Right renal cortex interstitium (tissue), 3 donors: Measurements from ENCODE around the gene OOSP1. TPM values are rescaled to one million over a fixed set of nuclear protein-coding genes. Genes with fewer than 3 reads are reported as not detected.
"Not testable (repeated sequence)": the region's sequence is repeated elsewhere in the genome, so short reads cannot be mapped to it uniquely, and the experiment has no call there.

Experiments
- DNase-seq, 3 donors: peaks; one replicate each; pipeline ENCODE4 v3.0.0-alpha.2; 2013; ENCODE audit warnings: low read depth in 3 of 3, low spot score in 2 of 3
- polyA plus RNA-seq, 3 donors: library from polyadenylated mRNA; unstranded; fragments of 120-200 nt; gene quantifications; one replicate each; pipeline ENCODE4 v1.2.1, GENCODE V29; 2013; ENCODE audit not compliant: insufficient read length in 3 of 3

Gene OOSP1
- polyA plus RNA-seq, 3 donors = 0.16 to 0.19 (median 0.18) TPM

- DNase-seq = no peak
Measured at GRCh38 chr11:59957094-59957493, 18.9 kb downstream of the OOSP1 start.

- no peak for DNase-seq
Measured at GRCh38 chr11:59960502-59961381, 22.5 kb downstream of the OOSP1 start.

- no peak for DNase-seq
Measured at GRCh38 chr11:59962107-59962482, 23.9 kb downstream of the OOSP1 start.

- DNase-seq = no peak
Measured at GRCh38 chr11:59963733-59964132, 25.5 kb downstream of the OOSP1 start, which contains the start of gene OOSP4A. Gene OOSP4A, plus strand, starts transcription at chr11:59964033. Its CDS starts 0 bp downstream, at chr11:59964033.

- DNase-seq = no peak
Measured at GRCh38 chr11:59965424-59965823, 27.2 kb downstream of the OOSP1 start.

- DNase-seq = no peak
Measured at GRCh38 chr11:59966201-59966600, 28.0 kb downstream of the OOSP1 start.

GRCh38 chr11:59967677-59968394, 29.6 kb downstream of the OOSP1 start:
- no peak for DNase-seq

- DNase-seq = no peak
Measured at GRCh38 chr11:59968395-59968783, 30.2 kb downstream of the OOSP1 start.

- no peak for DNase-seq
Measured at GRCh38 chr11:59973097-59973496, 34.9 kb downstream of the OOSP1 start.

- no peak for DNase-seq
Measured at GRCh38 chr11:59981106-59981770, 43.0 kb downstream of the OOSP1 start.

- DNase-seq = not testable (repeated sequence)
Measured at GRCh38 chr11:59982037-59982436, 43.8 kb downstream of the OOSP1 start.

- DNase-seq = no peak
Measured at GRCh38 chr11:59983212-59983611, 45.0 kb downstream of the OOSP1 start.

GRCh38 chr11:59984368-59984767, 46.1 kb downstream of the OOSP1 start:
- DNase-seq = no peak

GRCh38 chr11:59990421-59990820, 52.2 kb downstream of the OOSP1 start:
- DNase-seq = no peak

GRCh38 chr11:59992425-59992824, 54.2 kb downstream of the OOSP1 start:
- no peak for DNase-seq

- no peak for DNase-seq
Measured at GRCh38 chr11:59997800-59998199, 59.6 kb downstream of the OOSP1 start.

- DNase-seq = no peak
Measured at GRCh38 chr11:59999691-60000090, 61.5 kb downstream of the OOSP1 start.

- no peak for DNase-seq
Measured at GRCh38 chr11:60003729-60004128, 65.5 kb downstream of the OOSP1 start.

GRCh38 chr11:60005360-60005759, 67.1 kb downstream of the OOSP1 start:
- no peak for DNase-seq
